Nephron progenitor cell (in vitro differentiated cells): Measurements from ENCODE around the gene ASB8.
A peak's percentile ranks its signal among the peaks of the same experiment; 100 is the strongest.

Experiments used
- DNase-seq: peaks from one replicate; pipeline ENCODE4 v3.0.0; 2021
- H3K27ac Mint-ChIP-seq: 2 replicates; pipeline ENCODE4 v1.8.0; 2021; ENCODE audit warnings: mild to moderate bottlenecking, moderate library complexity, mixed read lengths
- H3K27me3 Mint-ChIP-seq: 2 replicates; pipeline ENCODE4 v1.8.0; 2021; ENCODE audit warnings: mild to moderate bottlenecking, low read depth, mixed read lengths; ENCODE audit not compliant: poor library complexity
- H3K36me3 Mint-ChIP-seq: 2 replicates; pipeline ENCODE4 v1.8.0; 2021; ENCODE audit warnings: low read depth, mixed read lengths
- H3K4me1 Mint-ChIP-seq: 2 replicates; pipeline ENCODE4 v1.8.0; 2021; ENCODE audit warnings: mixed read lengths
- H3K4me3 Mint-ChIP-seq: 2 replicates; pipeline ENCODE4 v1.8.0; 2021; ENCODE audit warnings: mild to moderate bottlenecking, moderate library complexity, mixed read lengths
- H3K9me3 Mint-ChIP-seq: 2 replicates; pipeline ENCODE4 v1.8.0; 2021; ENCODE audit warnings: mild to moderate bottlenecking, moderate library complexity, mixed read lengths
- TF ChIP-seq, protein P1 (sequence below): fragments of 200-600 bp; sonication (generic); IDR thresholded peaks from 2 replicates; pipeline ENCODE4 v1.5.0; 2021; ENCODE audit warnings: antibody characterized with exemption

Gene ASB8

DNA sequence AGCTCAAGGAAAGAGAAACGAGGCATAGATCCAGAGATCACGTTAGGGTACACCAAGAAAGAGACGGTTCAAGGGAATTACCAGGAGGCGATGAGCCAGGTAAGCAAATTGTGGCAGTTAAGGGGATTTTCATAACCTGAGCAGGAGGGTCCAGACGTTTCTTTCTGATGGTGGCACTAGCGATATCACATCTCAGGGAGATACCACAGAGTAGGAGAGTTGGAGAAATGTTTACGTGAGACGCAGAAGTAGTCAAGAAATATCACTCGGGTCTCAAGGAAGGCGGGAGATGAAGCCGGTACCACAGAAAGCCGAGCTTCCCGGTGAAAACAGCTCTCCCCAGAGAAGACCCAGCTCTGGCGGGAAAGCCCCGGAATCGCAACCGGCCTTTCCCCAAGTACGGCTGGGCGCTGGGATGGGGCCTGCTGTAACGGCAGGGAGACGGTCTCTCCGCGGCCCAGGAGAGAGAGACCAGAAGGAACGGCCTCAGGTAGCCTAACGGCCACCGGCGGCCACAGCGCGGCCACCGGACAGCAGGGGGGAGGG lies 51.9 kb downstream of the ASB8 start:
- peak overlapping the region; percentile 95 for H3K4me3 Mint-ChIP-seq
- H3K4me1 Mint-ChIP-seq: peaks cover 47% of the 10 kb centered on the region
- peak overlapping the region; percentile 98 for H3K27ac Mint-ChIP-seq
- DNase-seq: no peak
- peaks cover 19% of the 10 kb centered on the region for H3K27me3 Mint-ChIP-seq
- TF ChIP-seq, protein P1, sequence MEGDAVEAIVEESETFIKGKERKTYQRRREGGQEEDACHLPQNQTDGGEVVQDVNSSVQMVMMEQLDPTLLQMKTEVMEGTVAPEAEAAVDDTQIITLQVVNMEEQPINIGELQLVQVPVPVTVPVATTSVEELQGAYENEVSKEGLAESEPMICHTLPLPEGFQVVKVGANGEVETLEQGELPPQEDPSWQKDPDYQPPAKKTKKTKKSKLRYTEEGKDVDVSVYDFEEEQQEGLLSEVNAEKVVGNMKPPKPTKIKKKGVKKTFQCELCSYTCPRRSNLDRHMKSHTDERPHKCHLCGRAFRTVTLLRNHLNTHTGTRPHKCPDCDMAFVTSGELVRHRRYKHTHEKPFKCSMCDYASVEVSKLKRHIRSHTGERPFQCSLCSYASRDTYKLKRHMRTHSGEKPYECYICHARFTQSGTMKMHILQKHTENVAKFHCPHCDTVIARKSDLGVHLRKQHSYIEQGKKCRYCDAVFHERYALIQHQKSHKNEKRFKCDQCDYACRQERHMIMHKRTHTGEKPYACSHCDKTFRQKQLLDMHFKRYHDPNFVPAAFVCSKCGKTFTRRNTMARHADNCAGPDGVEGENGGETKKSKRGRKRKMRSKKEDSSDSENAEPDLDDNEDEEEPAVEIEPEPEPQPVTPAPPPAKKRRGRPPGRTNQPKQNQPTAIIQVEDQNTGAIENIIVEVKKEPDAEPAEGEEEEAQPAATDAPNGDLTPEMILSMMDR: no peak
- H3K9me3 Mint-ChIP-seq: no peaks in the 10 kb centered on the region
- H3K36me3 Mint-ChIP-seq: no peaks in the 10 kb centered on the region

DNA sequence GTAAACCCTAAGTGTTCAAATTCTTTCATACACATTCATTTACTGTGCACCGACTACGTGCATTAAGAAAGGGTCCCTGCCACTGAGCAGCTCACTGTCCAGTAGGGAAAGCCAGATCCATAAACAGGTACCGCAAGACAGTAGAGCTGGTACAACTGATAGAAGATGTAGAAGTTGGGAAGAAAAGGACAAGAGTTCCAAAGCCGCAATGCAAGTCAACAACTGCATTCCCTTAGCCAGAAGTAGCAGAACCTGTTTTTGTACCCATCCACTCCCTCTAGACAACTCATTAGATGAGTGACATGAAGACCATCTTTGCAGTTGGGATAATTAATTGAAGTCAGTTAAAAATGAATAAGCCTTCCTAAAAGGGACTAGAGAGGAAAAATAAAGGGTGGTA lies 52.8 kb downstream of the ASB8 start:
- TF ChIP-seq, protein P1: no peak
- Mint-ChIP-seq H3K9me3 (no peaks in the 10 kb centered on the region), H3K4me1 (peaks cover 47% of the 10 kb centered on the region), H3K27ac (no peak overlapping the region), H3K36me3 (no peaks in the 10 kb centered on the region), H3K4me3 (peak overlapping the region; percentile 95), H3K27me3 (peaks cover 16% of the 10 kb centered on the region)
- DNase-seq: no peak
